HepG2 (cell line): ENCODE measurements around the gene BZW1. TPM values are rescaled to one million over a fixed set of nuclear protein-coding genes. Genes with fewer than 3 reads are reported as not detected.
A peak's percentile ranks its signal among the peaks of the same experiment; 100 is the strongest.

ENCODE experiments used
- CENPX ChIP-seq: sonication (generic); formaldehyde crosslinking; IDR thresholded peaks from 2 replicates; pipeline ENCODE4 v1.9.0; 2021; ENCODE audit warnings: mild to moderate bottlenecking, missing genetic modification reagents, moderate library complexity
- CSRNP2 ChIP-seq: sonication (generic); formaldehyde crosslinking; conservative IDR thresholded peaks from 2 replicates; pipeline ENCODE4 v1.8.0; 2022; ENCODE audit warnings: low read depth, missing genetic modification reagents
- EHMT2 ChIP-seq: fragments of 200-600 bp; sonication (generic); IDR thresholded peaks from 2 replicates; pipeline ENCODE4 v1.7.0; 2017; ENCODE audit warnings: antibody characterized with exemption, low read depth, low read length, borderline replicate concordance
- KLF12 ChIP-seq: sonication (generic); formaldehyde crosslinking; IDR thresholded peaks from 2 replicates; pipeline ENCODE4 v1.4.0; 2020; ENCODE audit warnings: missing genetic modification reagents, borderline replicate concordance
- NCOA1 ChIP-seq: sonication (generic); formaldehyde crosslinking; IDR thresholded peaks from 2 replicates; pipeline ENCODE4 v1.9.0; 2021; ENCODE audit warnings: missing genetic modification reagents
- PITX1 ChIP-seq: sonication (generic); formaldehyde crosslinking; IDR thresholded peaks from 2 replicates; pipeline ENCODE4 v1.5.1; 2020; ENCODE audit warnings: mild to moderate bottlenecking, missing genetic modification reagents
- POLR2G ChIP-seq: fragments of 200-400 bp; formaldehyde crosslinking; IDR thresholded peaks from 2 replicates; pipeline ENCODE4 v1.6.1; 2018; ENCODE audit warnings: mild to moderate bottlenecking, low read depth, low read length, moderate library complexity
- SKI ChIP-seq: fragments of 450-650 bp; IDR thresholded peaks from one replicate; pipeline ENCODE4 v1.6.1; 2018; ENCODE audit warnings: mild to moderate bottlenecking; ENCODE audit not compliant: partially characterized antibody
- SMAD3 ChIP-seq: sonication (generic); formaldehyde crosslinking; IDR thresholded peaks from 2 replicates; pipeline ENCODE4 v1.4.0; 2020; ENCODE audit warnings: missing genetic modification reagents
- SPEN ChIP-seq: sonication (generic); formaldehyde crosslinking; IDR thresholded peaks from 2 replicates; pipeline ENCODE4 v1.5.1; 2020; ENCODE audit warnings: low read depth, mild to moderate bottlenecking, missing genetic modification reagents
- TSC22D2 ChIP-seq: sonication (generic); formaldehyde crosslinking; IDR thresholded peaks from 2 replicates; pipeline ENCODE4 v1.5.1; 2020; ENCODE audit warnings: missing genetic modification reagents, mild to moderate bottlenecking, borderline replicate concordance
- ZBTB1 ChIP-seq: sonication (generic); formaldehyde crosslinking; IDR thresholded peaks from 2 replicates; pipeline ENCODE4 v1.4.0; 2020; ENCODE audit warnings: missing genetic modification reagents, borderline replicate concordance
- ZFP91 ChIP-seq: sonication (generic); formaldehyde crosslinking; IDR thresholded peaks from 2 replicates; pipeline ENCODE4 v1.9.0; 2022; ENCODE audit warnings: missing genetic modification reagents, mild to moderate bottlenecking, borderline replicate concordance
- ZHX1 ChIP-seq: sonication (generic); formaldehyde crosslinking; IDR thresholded peaks from 2 replicates; pipeline ENCODE4 v1.8.1; 2022; ENCODE audit warnings: low read depth, mild to moderate bottlenecking, missing genetic modification reagents
- ZKSCAN5 ChIP-seq: sonication (generic); formaldehyde crosslinking; IDR thresholded peaks from 2 replicates; pipeline ENCODE4 v1.5.1; 2020; ENCODE audit warnings: mild to moderate bottlenecking, missing genetic modification reagents
- ZKSCAN8 ChIP-seq: IDR thresholded peaks from 2 replicates; pipeline ENCODE4 v1.6.1; 2016; ENCODE audit warnings: borderline replicate concordance, missing genetic modification reagents, missing compliant biosample characterization
- ZNF282 ChIP-seq: fragments of 450-650 bp; IDR thresholded peaks from 2 replicates; pipeline ENCODE4 v1.6.1; 2018; ENCODE audit not compliant: partially characterized antibody
- ZNF431 ChIP-seq: sonication (generic); formaldehyde crosslinking; IDR thresholded peaks from 2 replicates; pipeline ENCODE4 v1.9.0; 2022; ENCODE audit warnings: missing genetic modification reagents, low read depth, mild to moderate bottlenecking, borderline replicate concordance
- ZNF468 ChIP-seq: sonication (generic); formaldehyde crosslinking; IDR thresholded peaks from 2 replicates; pipeline ENCODE4 v1.8.0; 2022; ENCODE audit warnings: mild to moderate bottlenecking, moderate library complexity, missing genetic modification reagents
- ZNF572 ChIP-seq: sonication (generic); formaldehyde crosslinking; IDR thresholded peaks from 2 replicates; pipeline ENCODE4 v1.5.1; 2020; ENCODE audit warnings: mild to moderate bottlenecking, missing genetic modification reagents
- ZNF619 ChIP-seq: sonication (generic); formaldehyde crosslinking; IDR thresholded peaks from 2 replicates; pipeline ENCODE4 v1.4.0; 2020; ENCODE audit warnings: mild to moderate bottlenecking, missing genetic modification reagents
- polyA plus RNA-seq, 8 experiments: library from polyadenylated mRNA; depleted of rRNA in 3 of 8; stranded (reverse) in 7 of 8; unstranded in 1 of 8; fragments of >200 nt; fragmentation: Illumina TruSeq in 4 of 8; extraction: Trizol in 4 of 8; gene quantifications; 2 replicates each; pipeline versions ENCODE4 v1.2.1 to v1.2.3, GENCODE V29; 2011 to 2016; ENCODE audit warnings: low read depth in 4 of 8, missing spikeins in 1 of 8, mixed read lengths in 1 of 8; ENCODE audit not compliant: insufficient read depth in 1 of 8
- total RNA-seq, 5 experiments: library from RNA; depleted of rRNA; stranded (reverse); fragments of >200 nt; fragmentation: Illumina TruSeq; extraction: Trizol; gene quantifications; 2 replicates each; pipeline ENCODE4 v1.2.3, GENCODE V29; 2016; ENCODE audit warnings: low read depth in 1 of 5
- TF ChIP-seq, protein P1 (sequence below): sonication (generic); formaldehyde crosslinking; IDR thresholded peaks from 2 replicates; pipeline ENCODE4 v1.8.1; 2023; ENCODE audit warnings: missing genetic modification reagents, mild to moderate bottlenecking, borderline replicate concordance

BZW1 gene
- total and polyA plus RNA-seq, 2 of the 13 experiments (the other 11 are each of a cell fraction or from before 2014, with no cell fraction given) = 106 to 384 TPM

GRCh38 chr2:200843993-200844948 lies 32.6 kb downstream of the BZW1 start (continued):
- TF ChIP-seq CSRNP2 (CRISPR knock-in tag) = no peak
- no peak for TF ChIP-seq ZNF282
- TF ChIP-seq, protein P1, sequence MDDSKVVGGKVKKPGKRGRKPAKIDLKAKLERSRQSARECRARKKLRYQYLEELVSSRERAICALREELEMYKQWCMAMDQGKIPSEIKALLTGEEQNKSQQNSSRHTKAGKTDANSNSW (CRISPR knock-in tag) = peak; percentile 78; the same call in 1 of the 2 replicates
- TF ChIP-seq NCOA1 (CRISPR knock-in tag) = no peak
- peak; percentile 71 for TF ChIP-seq PITX1
- TF ChIP-seq SPEN (CRISPR knock-in tag) = peak; percentile 55; the same call in 1 of the 2 replicates
- peak; percentile 27; the same call in 1 of the 2 replicates for TF ChIP-seq ZFP91 (CRISPR knock-in tag)
- no peak for TF ChIP-seq TSC22D2 (CRISPR knock-in tag)
- TF ChIP-seq ZNF572 (CRISPR knock-in tag) = 0 out of 2 replicates have a peak, but pooled peaks have one; percentile 40
- TF ChIP-seq CENPX = no peak
- TF ChIP-seq ZNF619 (CRISPR knock-in tag) = no peak
- no peak for TF ChIP-seq ZNF468 (CRISPR knock-in tag)
- no peak for TF ChIP-seq POLR2G
- TF ChIP-seq SMAD3 = peak; percentile 80; the same call in 1 of the 2 replicates
- TF ChIP-seq SKI = no peak
- peak; percentile 81; the same call in 1 of the 2 replicates for TF ChIP-seq ZHX1
- TF ChIP-seq ZKSCAN8 (CRISPR knock-in tag) = 0 out of 2 replicates have a peak, but pooled peaks have one; percentile 40
- 0 out of 2 replicates have a peak, but pooled peaks have one; percentile 40 for TF ChIP-seq ZNF431 (CRISPR knock-in tag)
- TF ChIP-seq EHMT2 = no peak
- TF ChIP-seq ZBTB1 (CRISPR knock-in tag) = no peak
- no peak for TF ChIP-seq KLF12 (CRISPR knock-in tag)
- TF ChIP-seq ZKSCAN5 (CRISPR knock-in tag) = 0 out of 2 replicates have a peak, but pooled peaks have one; percentile 47
